Erythroblast (primary cell): ENCODE results near the gene NBPF9.
"Not testable (repeated sequence)": the region's sequence is repeated elsewhere in the genome, so short reads cannot be mapped to it uniquely, and the experiment has no call there.

Experiments used
- GATA1 ChIP-seq: IDR thresholded peaks from 2 replicates; pipeline ENCODE4 v1.6.1; 2011; ENCODE audit warnings: low read depth, mild to moderate bottlenecking, control low read depth, low read length, moderate library complexity
- POLR2A ChIP-seq: IDR thresholded peaks from 2 replicates; pipeline ENCODE4 v1.6.1; 2011; ENCODE audit warnings: mild to moderate bottlenecking, low read length

DNA sequence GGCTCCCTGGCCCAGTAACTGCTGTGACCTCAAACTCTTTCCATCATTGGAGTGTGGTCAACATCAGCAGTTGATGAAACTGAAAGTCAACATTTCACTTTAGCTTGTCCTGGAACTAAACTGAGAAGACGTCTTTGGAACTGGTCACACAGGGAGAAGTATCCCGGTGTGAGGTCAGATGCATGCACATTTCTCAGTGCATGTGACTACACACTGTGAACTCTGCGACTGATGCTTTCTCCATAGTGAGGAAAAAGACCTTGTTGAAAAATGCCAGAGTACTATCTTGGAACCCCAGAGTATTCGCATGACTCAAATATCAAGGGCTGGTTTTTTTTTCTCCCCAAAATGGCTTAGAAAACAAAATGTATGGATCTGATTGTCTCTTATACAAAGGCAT, 46.6 kb upstream of the NBPF9 start:
- TF ChIP-seq POLR2A, GATA1: not testable (repeated sequence)
